GM12878 (cell line): ENCODE measurements around the gene GRIK5. TPM values are rescaled to one million over a fixed set of nuclear protein-coding genes. Genes with fewer than 3 reads are reported as not detected.

Experiments used
- ATAC-seq: fragments of 200-7000 bp; cut with Tn5 transposase; 3 replicates; pipeline ENCODE4 v1.9.1; 2020; ENCODE audit warnings: mild to moderate bottlenecking, moderate library complexity
- BruUV-seq: library from RNA; stranded (reverse); fragments of 400-500 nt; replicated peaks from 2 replicates; lab custom pipeline; 2021; lab: Mats Ljungman, UMichigan
- CTCF ChIA-PET: fragments of 300-600 bp; sonication (Branson Sonifier 250); formaldehyde crosslinking; extraction: SDS; loops from one replicate; lab custom pipeline; 2021; ENCODE audit warnings: inconsistent platforms; lab: Yijun Ruan, JAX
- POLR2A ChIA-PET: fragments of 350-600 bp; formaldehyde crosslinking; extraction: SDS; loops from one replicate; lab custom pipeline; 2021; ENCODE audit warnings: inconsistent platforms; lab: Charles Lee
- RAD21 ChIA-PET: fragments of 300-600 bp; sonication (Branson Sonifier 250); formaldehyde crosslinking; loops from one replicate; lab custom pipeline; 2023; ENCODE audit warnings: antibody characterized with exemption; ENCODE audit not compliant: unreplicated experiment; lab: Charles Lee
- SMC1A ChIA-PET: fragments of 300-600 bp; sonication (Branson Sonifier 250); formaldehyde crosslinking; loops from one replicate; lab custom pipeline; 2023; ENCODE audit not compliant: unreplicated experiment, uncharacterized antibody; lab: Charles Lee
- DNase-seq: peaks from one replicate; pipeline ENCODE4 v3.0.0-alpha.2; 2011; ENCODE audit warnings: low read depth, low spot score
- FAIRE-seq: peaks from 3 replicates; lab custom pipeline; 2011; peaks lifted over from hg19 to GRCh38; lab: Jason Lieb, UNC
- H2AFZ ChIP-seq: 2 replicates; pipeline ENCODE4 v1.6.0; 2011; ENCODE audit warnings: low read depth, low read length, control low read depth; ENCODE audit not compliant: control insufficient read depth
- H3K27ac ChIP-seq: 2 replicates; pipeline ENCODE4 v1.5.1; 2011; ENCODE audit warnings: control low read depth; ENCODE audit not compliant: control insufficient read depth, insufficient read depth
- H3K27me3 ChIP-seq, 2 experiments: replicated peaks in 1 of 2; 2 replicates each; pipeline versions ENCODE4 v1.6.0 to v1.6.1; 2011; ENCODE audit warnings: low read length in 1 of 2; ENCODE audit not compliant: control insufficient read depth in 2 of 2, insufficient read depth in 2 of 2
- H3K36me3 ChIP-seq, 2 experiments: 2 replicates each; pipeline ENCODE4 v1.5.1; 2011; ENCODE audit warnings: low read length in 1 of 2; ENCODE audit not compliant: control insufficient read depth in 2 of 2, insufficient read depth in 2 of 2
- H3K4me1 ChIP-seq: 2 replicates; pipeline ENCODE4 v1.6.1; 2011; ENCODE audit warnings: mild to moderate bottlenecking, low read length, moderate library complexity, mixed read lengths; ENCODE audit not compliant: control insufficient read depth, insufficient read depth
- H3K4me2 ChIP-seq: 2 replicates; pipeline ENCODE4 v1.6.0; 2011; ENCODE audit warnings: control low read depth; ENCODE audit not compliant: control insufficient read depth, insufficient read depth
- H3K4me3 ChIP-seq: fragments of 200-600 bp; sonication (generic); 2 replicates; pipeline ENCODE4 v1.5.1; 2016
- H3K79me2 ChIP-seq: 2 replicates; pipeline ENCODE4 v1.6.0; 2011; ENCODE audit warnings: low read length; ENCODE audit not compliant: control insufficient read depth, insufficient read depth
- H3K9ac ChIP-seq: 2 replicates; pipeline ENCODE4 v1.8.0; 2011; ENCODE audit warnings: low read length, control low read depth, mixed read lengths; ENCODE audit not compliant: control insufficient read depth, insufficient read depth
- H3K9me3 ChIP-seq: replicated peaks from 3 replicates; pipeline ENCODE4 v1.5.1; 2011; ENCODE audit warnings: mild to moderate bottlenecking, low read length; ENCODE audit not compliant: control insufficient read depth, insufficient read depth
- H4K20me1 ChIP-seq: 2 replicates; pipeline ENCODE4 v1.6.0; 2011; ENCODE audit not compliant: control insufficient read depth, insufficient read depth
- ASH2L ChIP-seq: fragments of 300-600, 200-600 bp; sonication (generic); IDR thresholded peaks from 2 replicates; pipeline ENCODE4 v1.6.1; 2017; ENCODE audit warnings: low read depth, mild to moderate bottlenecking, borderline replicate concordance
- CHD4 ChIP-seq: fragments of 200-600 bp; sonication (generic); IDR thresholded peaks from 2 replicates; pipeline ENCODE4 v1.6.1; 2016; ENCODE audit warnings: mild to moderate bottlenecking
- EP300 ChIP-seq, 2 experiments: fragments of 150-350 bp in 1 of 2; IDR thresholded peaks; 2 replicates each; pipeline ENCODE4 v1.6.1; 2011 to 2012; ENCODE audit warnings: low read depth in 2 of 2, low read length in 2 of 2, borderline replicate concordance in 1 of 2, improper control_type of control experiment in 1 of 2, inconsistent platforms in 1 of 2; ENCODE audit not compliant: control insufficient read depth in 1 of 2
- FOXK2 ChIP-seq: fragments of 450-650 bp; IDR thresholded peaks from 2 replicates; pipeline ENCODE4 v1.6.1; 2017; ENCODE audit warnings: mild to moderate bottlenecking, moderate library complexity
- HCFC1 ChIP-seq: fragments of 150-350 bp; IDR thresholded peaks from 2 replicates; pipeline ENCODE4 v1.6.1; 2014; ENCODE audit warnings: low read length
- HDAC6 ChIP-seq: fragments of 200-600 bp; sonication (generic); IDR thresholded peaks from one replicate; pipeline ENCODE4 v1.8.0; 2017; ENCODE audit warnings: antibody characterized with exemption; ENCODE audit not compliant: unreplicated experiment
- HSF1 ChIP-seq: fragments of 150-350 bp; IDR thresholded peaks from 2 replicates; pipeline ENCODE4 v1.6.1; 2014; ENCODE audit warnings: mild to moderate bottlenecking, low read depth, low read length
- JUND ChIP-seq: IDR thresholded peaks from 2 replicates; pipeline ENCODE4 v1.6.1; 2012; ENCODE audit warnings: low read depth, mild to moderate bottlenecking, low read length, improper control_type of control experiment, moderate library complexity
- NFYA ChIP-seq: IDR thresholded peaks from 2 replicates; pipeline ENCODE4 v1.6.1; 2011; ENCODE audit warnings: low read depth, mild to moderate bottlenecking, low read length, improper control_type of control experiment, borderline replicate concordance
- RAD21 ChIP-seq: IDR thresholded peaks from 2 replicates; pipeline ENCODE4 v1.6.1; 2011; ENCODE audit warnings: mild to moderate bottlenecking, low read depth, low read length, moderate library complexity; ENCODE audit not compliant: insufficient read depth
- RAD51 ChIP-seq: fragments of 450-650 bp; IDR thresholded peaks from 2 replicates; pipeline ENCODE4 v1.6.1; 2016; ENCODE audit warnings: moderate library complexity, mild to moderate bottlenecking, inconsistent platforms
- RCOR1 ChIP-seq: conservative IDR thresholded peaks from 2 replicates; pipeline ENCODE4 v1.6.1; 2012; ENCODE audit warnings: low read depth, low read length, improper control_type of control experiment
- SMAD1 ChIP-seq: fragments of 450-650 bp; IDR thresholded peaks from 2 replicates; pipeline ENCODE4 v1.6.1; 2018; ENCODE audit warnings: mild to moderate bottlenecking, low read depth; ENCODE audit not compliant: partially characterized antibody
- SMARCA5 ChIP-seq: fragments of 450-650 bp; IDR thresholded peaks from 2 replicates; pipeline ENCODE4 v1.6.1; 2017; ENCODE audit warnings: mild to moderate bottlenecking
- SPI1 ChIP-seq: IDR thresholded peaks from 2 replicates; pipeline ENCODE4 v1.6.1; 2011; ENCODE audit warnings: low read depth, mild to moderate bottlenecking, low read length, moderate library complexity, borderline replicate concordance; ENCODE audit not compliant: insufficient read depth
- STAT3 ChIP-seq: IDR thresholded peaks from 2 replicates; pipeline ENCODE4 v1.6.1; 2011; ENCODE audit warnings: low read depth, low read length, improper control_type of control experiment
- YBX1 ChIP-seq: fragments of 450-650 bp; IDR thresholded peaks from 2 replicates; pipeline ENCODE4 v1.6.1; 2016; ENCODE audit warnings: antibody characterized with exemption
- ZNF384 ChIP-seq: IDR thresholded peaks from 2 replicates; pipeline ENCODE4 v1.6.1; 2012; ENCODE audit warnings: low read depth, mild to moderate bottlenecking, low read length, improper control_type of control experiment, borderline replicate concordance
- WGBS: methylation state at CpG from one replicate; pipeline ENCODE4 v1.1.6; 2016; ENCODE audit warnings: low lambda C conversion rate; ENCODE audit not compliant: insufficient replicate concordance, insufficient coverage; ENCODE audit errors: missing lambda C conversion rate; 5-methylcytosine and 5-hydroxymethylcytosine counted together
- in situ Hi-C: fragments of 300-500 bp; cut with MboI; formaldehyde crosslinking; loops from 9 replicates; pipeline ENCODE4 v1.14.3; 2018; ENCODE audit warnings: mixed read lengths
- intact Hi-C: fragments of 100-400 bp; cut with micrococcal nuclease; formaldehyde crosslinking; loops from one replicate; pipeline ENCODE4 v1.14.2; 2022; ENCODE audit not compliant: unreplicated experiment
- polyA plus RNA-seq, 11 experiments: library from polyadenylated mRNA; depleted of rRNA in 4 of 11; unstranded in 6 of 11; stranded (reverse) in 5 of 11; fragments of >200 nt; fragmentation: Nextera tagmentation in 4 of 11; fragmentation: Illumina TruSeq in 1 of 11; extraction: Ambion mirVana in 4 of 11; extraction: Trizol in 1 of 11; gene quantifications; 1 replicate in 1 of 11; 2 replicates in 10 of 11; pipeline versions ENCODE4 v1.2.1 to v1.2.3, GENCODE V29; 2011 to 2016; ENCODE audit warnings: inconsistent platforms in 2 of 11, missing spikeins in 2 of 11, low read depth in 1 of 11
- total RNA-seq, 4 experiments: library from RNA; depleted of rRNA in 3 of 4; stranded (reverse); fragments of >200 nt in 3 of 4; fragmentation: Illumina TruSeq in 1 of 4; extraction: Trizol in 1 of 4; gene quantifications; 2 replicates each; pipeline versions ENCODE4 v1.2.1 to v1.2.3, GENCODE V29; 2013 to 2021
- TF ChIP-seq, protein P1 (sequence below): fragments of 450-650 bp; conservative IDR thresholded peaks from 2 replicates; pipeline ENCODE4 v1.6.1; 2017; ENCODE audit warnings: mild to moderate bottlenecking, moderate library complexity

The GRIK5 gene
- total and polyA plus RNA-seq, 10 of the 15 experiments (the other 5 are each of a cell fraction or from before 2014, with no cell fraction given) = 0.03 to 0.23 (median 0.07) TPM; not detected in 3

- ATAC-seq = peak; percentile 99
- FAIRE-seq = peak; percentile 88
- peaks cover 8 to 19% of the 10 kb centered on the region in 2 experiments for H3K36me3 ChIP-seq
- ChIA-PET RAD21 (interaction anchor here (0.7 to 5.2 kb wide), 18 partner anchors 11 to 324 kb away, joined by 3 to 57 read pairs (median 4); partner anchors contain the start of genes GSK3A and POU2F2), CTCF (interaction anchor here (0.6 to 10.9 kb wide), 35 partner anchors 9 to 326 kb away, joined by 3 to 197 read pairs (median 4); partner anchors contain the start of genes DEDD2, GSK3A, PAFAH1B3 and POU2F2), SMC1A (interaction anchor here (0.7 to 10.2 kb wide), 16 partner anchors 11 to 186 kb away, joined by 3 to 223 read pairs (median 5); partner anchors contain the start of genes GSK3A and POU2F2), POLR2A (interaction anchor here (0.6 to 4.0 kb wide), 5 partner anchors 11 to 134 kb away, joined by 3 to 18 read pairs (median 6); partner anchors contain the start of gene GSK3A)
- H3K27ac ChIP-seq = no peak overlapping the region
- DNase-seq = peak; percentile 72
- no peaks in the 10 kb centered on the region for H3K9me3 ChIP-seq
- no peaks in the 10 kb centered on the region; the same call in 1 of the 2 replicates for H3K79me2 ChIP-seq
- intact Hi-C loops (loop anchor here (1.0 to 10.0 kb wide), 5 partner anchors 25 to 326 kb away; partner anchors contain the start of gene MEGF8), in situ Hi-C loops (loop anchor here (5.0 kb wide), 1 partner anchor 79 kb away; no protein-coding TSS in a partner anchor)
- 0 out of 2 replicates have a peak overlapping the region, but pooled peaks have one; percentile 1 for H3K4me2 ChIP-seq
- no peaks in the 10 kb centered on the region for H3K27me3 ChIP-seq
- peaks cover 31% of the 10 kb centered on the region for H3K4me1 ChIP-seq
- BruUV-seq = no TSS peak
- H3K9ac ChIP-seq = no peak overlapping the region
- H3K4me3 ChIP-seq = no peak overlapping the region
- 7% methylated on average over 16 of the region's 16 CpGs for WGBS
- H4K20me1 ChIP-seq = no peaks in the 10 kb centered on the region
- H2AFZ ChIP-seq = no peak overlapping the region
- TF ChIP-seq RAD21 (peak; percentile 100), ZNF384 (peak; percentile 58), JUND (no peak), NFYA (no peak), CHD4 (no peak), EP300 (IDR thresholded peaks at IDR 0.05; ENCODE audit: borderline replicate concordance in 1 of 2, control insufficient read depth in 1 of 2, low read depth in 2 of 2, low read length in 2 of 2) (no peak; a peak in 1 of 4 replicates), HCFC1 (peak; percentile 37; the same call in 1 of the 2 replicates), STAT3 (no peak), HSF1 (peak; percentile 75; the same call in 1 of the 2 replicates), RAD51 (no peak), SPI1 (no peak), YBX1 (no peak), SMARCA5 (peak; percentile 97), HDAC6 (no peak), SMAD1 (no peak), RCOR1 (no peak), ASH2L (no peak), FOXK2 (no peak)
- TF ChIP-seq, protein P1, sequence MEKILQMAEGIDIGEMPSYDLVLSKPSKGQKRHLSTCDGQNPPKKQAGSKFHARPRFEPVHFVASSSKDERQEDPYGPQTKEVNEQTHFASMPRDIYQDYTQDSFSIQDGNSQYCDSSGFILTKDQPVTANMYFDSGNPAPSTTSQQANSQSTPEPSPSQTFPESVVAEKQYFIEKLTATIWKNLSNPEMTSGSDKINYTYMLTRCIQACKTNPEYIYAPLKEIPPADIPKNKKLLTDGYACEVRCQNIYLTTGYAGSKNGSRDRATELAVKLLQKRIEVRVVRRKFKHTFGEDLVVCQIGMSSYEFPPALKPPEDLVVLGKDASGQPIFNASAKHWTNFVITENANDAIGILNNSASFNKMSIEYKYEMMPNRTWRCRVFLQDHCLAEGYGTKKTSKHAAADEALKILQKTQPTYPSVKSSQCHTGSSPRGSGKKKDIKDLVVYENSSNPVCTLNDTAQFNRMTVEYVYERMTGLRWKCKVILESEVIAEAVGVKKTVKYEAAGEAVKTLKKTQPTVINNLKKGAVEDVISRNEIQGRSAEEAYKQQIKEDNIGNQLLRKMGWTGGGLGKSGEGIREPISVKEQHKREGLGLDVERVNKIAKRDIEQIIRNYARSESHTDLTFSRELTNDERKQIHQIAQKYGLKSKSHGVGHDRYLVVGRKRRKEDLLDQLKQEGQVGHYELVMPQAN = no peak
Measured at GRCh38 chr19:42108527-42109389, 38.8 kb upstream of the GRIK5 start.
